ENCODE results near the gene DGLUCY.

DGLUCY gene

GRCh38 chr14:91171291-91171690 lies 57.4 kb downstream of the DGLUCY start:
- peaks cover 36% of the 10 kb centered on the region for H3K36me3 Mint-ChIP-seq (ENCODE audit: low read depth)
- no peak for TF ChIP-seq CTCF (IDR thresholded peaks at IDR 0.05; ENCODE audit: unreplicated experiment in 3 of 3)
- H3K4me3 Mint-ChIP-seq, result no peak overlapping the region
- no peaks in the 10 kb centered on the region for H3K9me3 Mint-ChIP-seq
- H3K27me3 Mint-ChIP-seq (ENCODE audit: low read depth), result no peaks in the 10 kb centered on the region
- H3K27ac Mint-ChIP-seq, result peak overlapping the region in 2 of 3 experiments; percentile 56 to 84
- H3K4me1 Mint-ChIP-seq, result peaks cover 17% of the 10 kb centered on the region

DNA sequence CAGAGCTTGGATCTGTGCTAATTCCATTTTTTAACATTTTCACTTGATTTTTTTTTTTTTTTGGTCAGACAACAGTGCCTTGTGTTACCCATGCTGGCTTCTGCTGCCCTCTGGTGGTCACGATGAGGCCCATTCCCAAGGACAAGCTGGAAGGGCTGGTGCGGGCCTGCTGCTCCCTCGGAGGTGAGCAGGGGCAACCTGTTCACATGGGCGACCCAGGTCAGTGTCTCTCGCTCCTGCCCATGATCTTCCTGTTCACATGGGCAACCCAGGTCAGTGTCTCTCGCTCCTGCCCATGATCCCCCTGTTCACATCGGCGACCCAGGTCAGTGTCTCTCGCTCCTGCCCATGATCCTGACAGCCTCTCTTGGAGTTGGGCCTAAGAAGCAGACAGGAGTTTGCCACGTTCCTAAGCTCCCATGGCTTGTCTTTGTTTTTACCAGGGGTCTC lies 59.4 kb downstream of the DGLUCY start:
- Mint-ChIP-seq H3K4me1 (peaks cover 17% of the 10 kb centered on the region), H3K9me3 (no peaks in the 10 kb centered on the region), H3K36me3 (ENCODE audit: low read depth) (peaks cover 36% of the 10 kb centered on the region), H3K4me3 (no peak overlapping the region), H3K27me3 (ENCODE audit: low read depth) (no peaks in the 10 kb centered on the region), H3K27ac (peak overlapping the region in 2 of 3 experiments; percentile 21 to 38)
- TF ChIP-seq CTCF (IDR thresholded peaks at IDR 0.05; ENCODE audit: unreplicated experiment in 3 of 3), result peak; percentile 79 to 93 (median 86)

- H3K27ac Mint-ChIP-seq, result no peak overlapping the region
Observed at GRCh38 chr14:91173904-91174303, 60.0 kb downstream of the DGLUCY start.

DNA sequence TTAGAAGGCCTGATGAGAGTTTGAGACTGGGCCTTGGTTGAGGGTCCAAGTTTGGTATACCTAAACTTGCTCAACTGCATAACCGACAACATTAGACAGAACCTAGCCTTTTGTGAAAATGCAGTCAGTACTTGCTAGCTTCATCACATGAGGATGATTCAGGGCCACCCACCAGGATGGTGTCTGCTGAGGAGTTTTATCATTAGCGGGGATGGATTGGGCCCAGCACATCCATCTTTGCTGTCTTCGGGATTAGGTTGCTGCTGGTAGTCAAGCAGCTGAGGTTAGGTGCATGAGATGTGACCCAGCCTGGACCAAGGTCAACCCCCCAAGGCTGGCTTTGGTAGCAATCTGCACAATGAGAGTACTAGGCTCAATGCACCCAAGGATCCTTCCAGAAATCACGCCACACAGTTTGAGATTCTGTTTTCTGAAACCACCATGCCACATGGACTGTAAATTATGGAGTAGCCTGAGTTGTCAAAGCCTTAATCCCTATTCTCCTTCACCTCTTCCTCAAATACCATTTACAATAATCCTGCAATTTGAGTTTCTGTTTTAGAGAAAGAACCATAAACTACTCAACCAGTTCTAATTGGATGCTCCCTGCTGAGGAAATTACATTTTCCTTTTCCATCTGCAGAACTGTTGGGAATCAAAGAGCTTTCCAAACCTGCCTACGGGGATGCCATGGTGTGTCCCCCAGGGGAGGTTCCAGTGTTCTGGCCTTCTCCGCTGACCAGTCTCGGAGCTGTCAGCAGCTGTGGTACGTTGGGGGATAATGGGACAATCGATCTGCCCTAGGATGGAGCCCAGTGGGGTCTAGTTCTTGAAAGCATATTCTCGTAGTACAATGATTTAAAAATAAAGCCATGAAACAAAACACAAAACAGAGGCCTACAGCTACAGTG lies 61.7 kb downstream of the DGLUCY start:
- H3K27ac Mint-ChIP-seq, result no peak overlapping the region
- peaks cover 15% of the 10 kb centered on the region for H3K4me1 Mint-ChIP-seq
- peaks cover 32% of the 10 kb centered on the region for H3K36me3 Mint-ChIP-seq (ENCODE audit: low read depth)
- H3K4me3 Mint-ChIP-seq, result no peak overlapping the region
- H3K9me3 Mint-ChIP-seq, result no peaks in the 10 kb centered on the region
- no peaks in the 10 kb centered on the region for H3K27me3 Mint-ChIP-seq (ENCODE audit: low read depth)
- TF ChIP-seq CTCF (IDR thresholded peaks at IDR 0.05; ENCODE audit: unreplicated experiment in 3 of 3), result no peak

More at GRCh38 chr14:91173904-91174303, 60.0 kb downstream of the DGLUCY start:
- H3K4me1 Mint-ChIP-seq, result peaks cover 17% of the 10 kb centered on the region
- H3K36me3 Mint-ChIP-seq (ENCODE audit: low read depth), result peaks cover 31% of the 10 kb centered on the region
- no peak overlapping the region for H3K4me3 Mint-ChIP-seq
- no peaks in the 10 kb centered on the region for H3K9me3 Mint-ChIP-seq
- no peak for TF ChIP-seq CTCF (IDR thresholded peaks at IDR 0.05; ENCODE audit: unreplicated experiment in 3 of 3)
- no peaks in the 10 kb centered on the region for H3K27me3 Mint-ChIP-seq (ENCODE audit: low read depth)

GRCh38 chr14:91177073-91178034 lies 63.5 kb downstream of the DGLUCY start:
- Mint-ChIP-seq H3K36me3 (ENCODE audit: low read depth) (peaks cover 44% of the 10 kb centered on the region), H3K9me3 (no peaks in the 10 kb centered on the region), H3K4me3 (no peak overlapping the region), H3K4me1 (peaks cover 6% of the 10 kb centered on the region), H3K27me3 (ENCODE audit: low read depth) (no peaks in the 10 kb centered on the region), H3K27ac (no peak overlapping the region)
- TF ChIP-seq CTCF (IDR thresholded peaks at IDR 0.05; ENCODE audit: unreplicated experiment in 3 of 3), result peak; percentile 74 to 78 (median 75)
